Osteoblast (primary cell): ENCODE measurements around the gene CFAP45. TPM values are rescaled to one million over a fixed set of nuclear protein-coding genes. Genes with fewer than 3 reads are reported as not detected.
A peak's percentile ranks its signal among the peaks of the same experiment; 100 is the strongest.

Experiments
- DNase-seq: peaks from one replicate; pipeline ENCODE4 v3.0.0; 2011; ENCODE audit warnings: low spot score, mixed read lengths; ENCODE audit not compliant: insufficient read length; ENCODE audit errors: missing footprints
- H2AFZ ChIP-seq: 2 replicates; pipeline ENCODE4 v1.6.0; 2011; ENCODE audit warnings: mild to moderate bottlenecking, low read length
- H3K27ac ChIP-seq: 2 replicates; pipeline ENCODE4 v1.5.1; 2011; ENCODE audit warnings: mild to moderate bottlenecking, low read depth, low read length, moderate library complexity
- H3K27me3 ChIP-seq: 2 replicates; pipeline ENCODE4 v1.6.0; 2012; ENCODE audit warnings: mild to moderate bottlenecking, control low read depth, inconsistent platforms, low read length, moderate library complexity; ENCODE audit not compliant: insufficient read depth
- H3K36me3 ChIP-seq: 2 replicates; pipeline ENCODE4 v1.5.1; 2011; ENCODE audit warnings: mild to moderate bottlenecking, low read length, control low read depth, moderate library complexity; ENCODE audit not compliant: insufficient read depth
- H3K4me1 ChIP-seq: 2 replicates; pipeline ENCODE4 v1.5.1; 2011; ENCODE audit warnings: mild to moderate bottlenecking, low read length, control low read depth, moderate library complexity; ENCODE audit not compliant: insufficient read depth
- H3K4me2 ChIP-seq: 2 replicates; pipeline ENCODE4 v1.6.0; 2011; ENCODE audit warnings: mild to moderate bottlenecking, low read length; ENCODE audit not compliant: insufficient read depth
- H3K4me3 ChIP-seq: fragments of 200-600 bp; sonication (generic); 3 replicates; pipeline ENCODE4 v1.5.1; 2012; ENCODE audit warnings: mild to moderate bottlenecking, low read length, inconsistent platforms; ENCODE audit not compliant: insufficient read depth
- H3K79me2 ChIP-seq: 2 replicates; pipeline ENCODE4 v1.6.0; 2012; ENCODE audit warnings: mild to moderate bottlenecking, low read length, control low read depth, inconsistent platforms; ENCODE audit not compliant: insufficient read depth
- H3K9me3 ChIP-seq: 2 replicates; pipeline ENCODE4 v1.5.1; 2011; ENCODE audit warnings: low read depth, low read length, control low read depth
- H4K20me1 ChIP-seq: 2 replicates; pipeline ENCODE4 v1.6.0; 2012; ENCODE audit warnings: mild to moderate bottlenecking, low read length, control low read depth; ENCODE audit not compliant: insufficient read depth
- CTCF ChIP-seq: IDR thresholded peaks from 2 replicates; pipeline ENCODE4 v1.5.1; 2011; ENCODE audit warnings: mild to moderate bottlenecking, low read depth, low read length, moderate library complexity; ENCODE audit errors: extremely low read depth
- total RNA-seq: library from RNA; depleted of rRNA; stranded (reverse); fragments of >200 nt; gene quantifications from 2 replicates; pipeline ENCODE4 v1.2.3, GENCODE V29; 2012

Gene CFAP45
- total RNA-seq, 1 donor, result 0.36 TPM

- Histone ChIP-seq H3K27ac (peak within 1 kb of the TSS; percentile 99), H3K9me3 (no peaks in the 10 kb centered on the region), H4K20me1 (peaks cover 27% of the 10 kb centered on the region), H3K79me2 (peaks cover 53% of the 10 kb centered on the region), H2AFZ (peak within 1 kb of the TSS; percentile 91), H3K4me3 (peak within 1 kb of the TSS; percentile 99), H3K36me3 (peaks cover 1% of the 10 kb centered on the region), H3K27me3 (no peaks in the 10 kb centered on the region), H3K4me2 (peak within 1 kb of the TSS; percentile 95), H3K4me1 (peaks cover 41% of the 10 kb centered on the region)
- peak; percentile 100 for DNase-seq
- no peak for TF ChIP-seq CTCF
These were observed 25.1 kb upstream of the CFAP45 start, which contains the start of gene TAGLN2 for GRCh38 chr1:159924791-159925718. TSS of gene TAGLN2 (minus strand) at chr1:159925507. CDS start at chr1:159920509, 4,998 bp downstream.

DNA sequence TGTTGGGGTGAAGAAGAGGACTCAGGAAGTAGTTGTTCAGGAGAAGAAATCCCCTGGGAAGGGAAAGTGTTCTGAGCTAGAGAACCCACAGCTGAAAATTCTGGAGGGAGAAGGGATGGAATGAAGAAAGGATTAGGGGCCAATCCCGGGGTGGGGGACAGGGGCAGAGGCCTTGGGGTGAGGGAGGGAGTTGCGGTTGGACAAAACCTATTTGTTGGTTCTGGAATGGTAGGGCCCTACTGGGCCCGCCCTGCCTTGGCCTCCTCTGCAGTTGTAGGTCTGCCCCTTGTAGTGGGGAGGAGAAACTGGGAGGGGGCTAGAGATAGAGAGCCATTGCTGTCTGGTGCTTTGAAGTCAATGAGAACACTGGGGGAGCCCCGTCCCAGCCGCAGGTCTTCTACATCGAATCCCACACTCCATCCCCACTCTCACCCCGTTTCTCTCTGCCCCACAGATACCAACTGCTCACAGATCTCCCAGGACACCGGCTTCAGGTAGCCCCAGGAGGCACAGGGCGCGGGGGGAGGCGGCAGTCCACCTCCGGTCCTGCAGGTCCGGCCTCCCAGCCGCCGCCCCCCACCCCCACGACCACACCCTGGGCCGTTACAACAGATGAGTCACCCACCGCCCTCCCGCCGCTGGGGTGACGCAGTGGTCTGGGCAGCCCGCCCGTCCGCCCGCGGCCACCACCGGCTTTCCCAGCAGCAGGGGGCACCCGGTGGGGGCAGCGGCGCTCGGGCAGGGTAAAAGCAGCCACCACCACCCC, 24.2 kb upstream of the CFAP45 start:
- Histone ChIP-seq H3K27ac (peak overlapping the region; percentile 99), H4K20me1 (peaks cover 35% of the 10 kb centered on the region), H3K36me3 (peaks cover 10% of the 10 kb centered on the region), H3K79me2 (peaks cover 61% of the 10 kb centered on the region), H3K4me3 (peak overlapping the region; percentile 99), H3K27me3 (no peaks in the 10 kb centered on the region), H3K4me2 (peak overlapping the region; percentile 95), H3K9me3 (no peaks in the 10 kb centered on the region), H2AFZ (no peak overlapping the region), H3K4me1 (peaks cover 41% of the 10 kb centered on the region)
- no peak for TF ChIP-seq CTCF
- peak; percentile 100 for DNase-seq

- no peak for TF ChIP-seq CTCF
- H3K36me3 ChIP-seq, result peaks cover 18% of the 10 kb centered on the region
- H3K79me2 ChIP-seq, result peaks cover 63% of the 10 kb centered on the region
- peak overlapping the region; percentile 99 for H3K27ac ChIP-seq
- H2AFZ ChIP-seq, result no peak overlapping the region
- H3K4me3 ChIP-seq, result peak overlapping the region; percentile 99
- peak overlapping the region; percentile 95 for H3K4me2 ChIP-seq
- peaks cover 42% of the 10 kb centered on the region for H3K4me1 ChIP-seq
- H3K27me3 ChIP-seq, result no peaks in the 10 kb centered on the region
- peak; percentile 94 for DNase-seq
- no peaks in the 10 kb centered on the region for H3K9me3 ChIP-seq
- peaks cover 39% of the 10 kb centered on the region for H4K20me1 ChIP-seq
These were observed 23.4 kb upstream of the CFAP45 start for GRCh38 chr1:159923203-159924024.
